NCI-H69 (cell line): Measurements from ENCODE around the gene CPNE8.

ENCODE experiments used
- DNase-seq: peaks from one replicate; lab custom pipeline; 2025; lab: John Stamatoyannopoulos, UW

CPNE8 gene

DNA sequence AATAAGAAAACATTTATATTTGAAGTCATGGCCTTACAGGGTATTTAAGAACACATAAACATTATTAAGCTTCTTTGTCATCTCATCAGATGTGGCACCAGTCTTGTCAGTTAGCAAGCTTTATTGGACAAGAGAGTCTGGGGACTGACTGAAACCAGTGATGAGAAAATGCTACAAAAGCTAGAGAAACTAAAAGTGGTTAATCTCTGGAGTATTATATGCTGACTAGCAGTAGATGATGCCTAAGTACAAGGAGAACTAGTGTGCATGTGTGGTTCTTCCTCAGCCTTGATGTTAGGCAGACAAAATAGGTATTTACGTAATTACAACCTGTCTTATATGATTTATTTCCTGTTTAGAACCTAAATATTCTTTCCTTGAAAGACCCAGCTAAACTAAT lies 176.5 kb downstream of the CPNE8 start:
- DNase-seq: no peak

DNA sequence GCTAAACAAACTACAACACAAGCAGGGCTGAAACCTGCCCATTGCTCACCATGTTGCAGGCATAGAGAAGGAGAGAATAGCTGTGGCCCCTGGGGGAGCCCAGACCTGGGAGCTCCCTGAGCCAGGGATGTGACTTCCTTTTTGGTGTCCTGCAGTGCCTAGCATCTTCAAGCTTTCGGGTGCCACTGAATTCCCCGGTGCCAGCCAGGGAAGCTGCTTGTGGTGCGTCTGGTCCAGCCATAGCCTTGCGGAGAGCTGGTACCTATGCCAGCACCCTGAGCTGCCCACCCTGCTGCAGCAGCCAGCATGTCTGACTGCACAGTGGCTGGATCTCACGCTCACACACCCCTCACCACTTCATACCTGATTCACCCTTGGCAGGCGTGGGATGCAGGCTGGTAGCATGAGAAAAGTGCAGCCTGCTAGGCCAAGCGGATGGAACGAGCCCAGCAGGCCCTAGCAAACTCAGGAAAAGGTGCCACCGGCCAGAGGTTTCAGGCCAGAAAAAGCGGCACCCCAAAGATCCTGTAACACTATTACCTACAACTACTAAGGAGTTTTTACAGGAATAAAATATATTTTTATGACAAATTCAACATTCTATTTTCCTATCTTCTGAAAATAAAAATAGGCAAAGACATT lies 183.7 kb downstream of the CPNE8 start:
- DNase-seq: no peak

DNA sequence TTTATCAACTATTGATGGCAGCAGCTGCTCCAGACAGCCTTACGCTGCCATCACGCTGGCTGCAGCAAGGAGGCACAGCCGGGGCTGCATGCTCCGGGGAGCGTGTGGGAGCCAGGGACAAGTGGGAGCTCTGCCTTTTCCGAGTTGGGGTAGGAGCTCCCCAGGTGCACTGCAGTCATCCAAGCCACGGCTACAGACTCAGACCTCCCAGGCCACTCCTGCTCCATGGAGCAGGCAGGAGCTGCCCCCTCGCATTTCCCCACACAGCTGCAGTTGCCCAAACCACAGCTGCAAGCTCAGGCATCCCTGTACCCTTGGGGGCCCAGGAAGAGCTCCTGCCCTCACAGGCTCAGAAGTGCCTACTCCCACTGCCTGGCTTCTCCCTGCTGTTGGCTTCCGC lies 184.7 kb downstream of the CPNE8 start:
- no peak for DNase-seq

DNA sequence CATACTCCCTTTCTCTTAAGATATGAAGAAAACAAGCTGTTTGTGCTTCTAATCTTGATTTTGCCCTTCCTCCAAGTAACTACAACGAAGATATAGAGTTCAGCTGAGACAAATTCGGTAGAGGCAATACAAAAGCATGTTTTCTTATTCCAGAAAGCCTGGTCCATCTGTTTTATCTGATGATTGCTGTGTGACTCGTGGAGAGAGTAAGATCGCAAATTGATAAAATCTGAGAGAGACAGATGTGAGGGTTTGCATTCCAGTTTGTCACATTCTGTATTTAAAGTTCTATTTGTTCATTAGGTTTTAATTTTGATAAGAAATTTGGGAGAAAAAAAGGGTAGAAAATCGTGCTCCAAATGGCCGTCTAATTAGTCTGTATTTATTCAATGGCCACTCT lies 192.1 kb downstream of the CPNE8 start:
- no peak for DNase-seq

DNA sequence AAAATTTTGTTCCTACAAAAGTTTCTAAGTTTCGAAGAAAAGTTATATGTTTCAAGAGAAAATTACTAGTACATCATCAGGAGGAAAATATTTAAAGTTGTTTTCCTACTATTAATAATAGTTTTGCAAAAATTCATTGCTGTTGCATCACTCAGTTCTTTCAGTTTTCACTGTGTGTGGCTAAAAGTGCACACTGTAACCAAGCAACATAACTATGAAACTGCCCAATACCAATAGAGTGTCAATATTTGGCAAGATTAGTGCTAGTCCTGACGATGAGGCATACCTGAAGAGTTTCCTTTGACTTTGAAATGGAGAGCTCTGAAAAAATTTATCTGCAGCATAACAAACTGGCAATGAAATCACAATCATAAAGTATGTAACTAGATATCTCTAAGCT lies 194.3 kb downstream of the CPNE8 start:
- DNase-seq: no peak

DNA sequence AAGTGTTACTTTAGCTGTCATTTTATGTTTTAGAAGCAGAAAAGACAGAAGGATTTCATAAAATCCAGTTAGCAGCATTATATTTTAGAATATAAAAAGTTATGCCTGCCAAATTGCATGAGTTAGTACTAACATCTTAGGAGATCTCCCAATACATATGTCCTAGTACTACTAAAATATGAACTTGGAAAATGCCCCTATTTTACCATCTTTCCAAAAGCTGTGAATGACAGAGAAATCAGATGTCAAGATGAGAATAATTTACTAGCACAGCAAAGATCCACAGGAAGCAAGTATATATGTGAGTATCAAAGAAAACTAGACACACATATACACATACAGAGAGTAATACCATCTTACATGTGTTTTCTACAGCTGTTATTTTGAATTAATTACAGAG lies 196.9 kb downstream of the CPNE8 start:
- no peak for DNase-seq

DNA sequence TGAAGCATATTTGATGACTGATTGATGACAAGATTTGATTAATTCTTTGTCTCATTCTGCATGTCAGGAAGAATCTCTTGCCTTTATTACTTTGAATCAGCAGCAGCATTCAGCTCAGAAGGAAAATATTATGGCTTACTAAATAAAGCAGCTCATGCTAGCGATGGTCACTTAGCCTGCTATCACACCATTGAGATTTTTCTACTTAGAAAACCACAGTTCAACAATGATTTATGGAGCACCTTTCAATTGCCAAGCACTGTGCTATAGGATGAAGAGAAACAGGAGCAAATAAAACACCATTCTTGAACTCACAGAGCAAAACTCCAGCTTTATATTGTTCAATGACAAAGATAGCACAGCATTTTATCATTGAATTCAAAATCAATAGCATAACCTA lies 197.7 kb downstream of the CPNE8 start:
- DNase-seq: no peak

DNA sequence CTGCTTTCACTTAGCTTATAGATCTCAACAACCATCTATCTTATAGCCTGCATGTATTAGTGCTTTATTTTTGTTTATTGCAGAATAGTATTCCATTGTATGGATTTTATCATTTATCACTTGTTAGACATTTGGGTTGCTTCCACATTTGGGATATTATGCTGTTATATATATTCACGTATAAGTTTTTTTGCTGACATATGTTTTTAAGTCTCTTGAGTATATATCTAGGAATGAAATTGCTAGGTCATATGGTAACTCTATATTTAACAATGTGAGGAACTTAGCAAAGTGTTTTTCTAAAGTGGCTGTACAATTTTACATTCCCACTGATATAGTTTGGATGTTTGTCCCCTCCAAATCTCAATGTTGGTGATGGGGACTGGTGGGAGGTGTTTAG lies 208.1 kb downstream of the CPNE8 start:
- no peak for DNase-seq

DNA sequence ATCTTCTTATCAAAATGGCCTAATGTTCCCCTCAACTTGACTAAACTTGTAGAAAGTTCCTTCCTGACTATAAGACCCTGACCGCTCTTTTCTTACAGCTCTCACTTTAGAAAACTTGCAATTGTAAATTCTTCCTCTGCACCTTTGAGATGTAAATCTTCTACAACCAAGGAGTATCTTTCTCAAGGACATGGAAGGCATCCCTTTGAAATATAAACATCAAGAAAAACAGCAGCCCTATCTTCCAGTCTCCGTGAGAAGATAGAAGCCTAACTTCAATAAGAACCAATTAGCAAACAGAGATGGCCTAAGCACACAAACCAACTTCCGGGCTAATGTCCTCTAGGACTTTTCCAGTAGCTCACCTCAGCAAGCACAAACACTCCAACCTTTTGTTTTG lies 210.3 kb downstream of the CPNE8 start:
- no peak for DNase-seq

DNA sequence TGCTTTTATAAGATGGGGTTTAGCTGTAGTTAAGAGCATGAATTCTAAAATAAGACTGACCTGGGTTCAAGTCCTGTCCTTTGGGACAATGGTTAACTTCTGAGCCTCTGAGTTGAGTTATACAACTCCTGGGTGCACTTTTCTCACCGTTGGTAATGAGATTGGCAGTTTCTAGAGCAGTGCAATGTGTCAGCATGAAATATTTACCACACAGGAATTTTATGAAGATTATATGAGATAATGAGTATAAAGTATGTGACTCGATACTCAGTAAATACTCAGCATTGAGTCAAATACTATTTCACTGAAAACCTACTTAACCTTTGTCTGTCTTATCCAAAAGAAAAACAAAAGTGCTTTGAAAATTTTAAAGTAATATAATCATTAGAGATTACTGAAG lies 214.2 kb downstream of the CPNE8 start:
- DNase-seq: no peak

DNA sequence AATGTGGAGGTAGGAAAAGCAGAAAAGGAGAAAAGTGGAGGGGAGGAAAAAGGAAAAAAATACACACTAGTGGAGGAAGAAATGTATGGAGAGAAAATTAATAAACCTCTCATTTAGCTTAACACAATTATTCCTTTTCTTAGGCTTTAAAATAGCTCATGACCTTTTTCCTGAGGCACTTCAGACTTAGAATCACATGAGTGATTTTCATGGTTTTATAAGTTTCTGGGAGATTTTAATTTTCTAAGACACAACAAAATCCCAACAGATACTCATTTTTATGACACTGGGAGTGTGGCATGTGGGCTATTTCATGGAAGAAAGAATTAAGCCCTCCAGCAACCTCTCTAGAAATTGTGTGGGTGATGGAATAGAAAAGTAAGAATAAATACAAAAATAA lies 214.7 kb downstream of the CPNE8 start:
- no peak for DNase-seq

DNA sequence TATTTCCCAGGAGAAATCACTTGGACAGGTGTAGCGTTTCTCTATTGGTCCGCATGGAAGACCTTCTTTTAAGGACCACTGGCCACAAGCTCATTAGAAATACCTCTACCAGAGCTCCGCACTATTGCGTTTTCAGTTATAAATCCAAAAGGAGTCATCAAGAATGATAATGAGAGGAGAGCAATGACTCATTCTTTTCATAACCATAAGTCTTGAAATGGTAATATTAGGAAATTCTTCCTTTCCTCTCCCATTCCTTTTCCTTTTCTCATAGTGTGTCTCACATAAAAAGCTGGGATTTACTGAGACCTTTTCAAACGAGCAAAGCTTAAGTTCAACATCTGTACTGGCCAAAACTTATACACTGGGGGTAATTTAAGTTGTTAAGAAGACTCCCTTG lies 215.7 kb downstream of the CPNE8 start:
- DNase-seq: no peak

DNA sequence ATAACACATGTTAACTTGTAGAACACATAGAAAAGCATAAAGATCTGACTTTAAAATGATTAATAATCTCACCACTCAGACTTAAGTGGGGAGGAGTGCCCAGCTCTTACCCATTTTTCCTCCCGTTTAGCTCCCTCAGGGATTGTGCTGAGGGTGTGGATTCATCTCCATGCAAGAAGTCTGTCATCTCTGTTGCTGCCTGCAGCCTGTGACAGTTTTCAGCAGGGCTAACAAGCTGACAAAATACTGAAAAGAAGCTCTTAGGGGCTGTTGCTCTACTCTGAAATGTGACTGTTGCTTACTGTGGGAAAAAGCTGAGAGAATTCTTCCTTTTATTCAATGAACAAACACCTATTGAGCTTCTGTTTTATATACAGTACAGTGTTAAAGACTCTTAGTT lies 216.2 kb downstream of the CPNE8 start:
- no peak for DNase-seq

DNA sequence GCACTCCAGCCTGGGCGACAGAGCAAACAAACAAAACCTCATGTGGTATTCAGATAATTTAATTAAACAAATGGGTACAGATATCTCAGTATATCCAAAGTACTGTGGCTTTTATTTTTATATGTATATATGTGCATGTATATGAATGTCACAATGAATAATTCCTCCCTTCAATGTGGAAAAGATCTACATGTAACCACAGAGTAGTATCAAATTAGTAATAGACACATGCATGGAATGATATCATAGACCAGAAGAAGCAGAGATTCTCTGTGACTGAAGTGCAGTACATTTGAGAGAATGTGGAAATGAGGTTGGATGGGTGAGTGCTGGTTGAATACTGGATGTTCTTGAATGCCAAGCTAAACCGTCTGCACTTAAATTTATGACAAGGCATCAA lies 222.9 kb downstream of the CPNE8 start:
- DNase-seq: no peak

DNA sequence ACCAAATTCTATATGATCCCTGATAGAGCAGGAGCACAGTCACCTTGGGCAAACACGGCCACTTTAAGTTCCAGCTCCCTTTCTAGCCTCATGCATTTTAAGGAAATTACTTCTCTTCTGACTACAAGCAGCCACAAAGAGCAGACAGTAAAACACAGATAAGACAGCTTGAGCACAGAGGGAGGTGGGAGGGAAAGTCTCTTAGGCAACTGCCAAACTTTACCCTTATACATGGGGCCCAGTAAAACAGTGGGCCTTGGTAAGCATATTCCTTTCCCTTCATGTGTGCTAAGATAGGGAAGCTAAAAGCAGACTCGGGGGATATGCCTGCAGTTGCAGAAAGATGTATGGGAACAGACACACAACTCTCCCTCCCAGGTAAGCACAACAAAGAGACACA lies 235.9 kb downstream of the CPNE8 start:
- DNase-seq: no peak

DNA sequence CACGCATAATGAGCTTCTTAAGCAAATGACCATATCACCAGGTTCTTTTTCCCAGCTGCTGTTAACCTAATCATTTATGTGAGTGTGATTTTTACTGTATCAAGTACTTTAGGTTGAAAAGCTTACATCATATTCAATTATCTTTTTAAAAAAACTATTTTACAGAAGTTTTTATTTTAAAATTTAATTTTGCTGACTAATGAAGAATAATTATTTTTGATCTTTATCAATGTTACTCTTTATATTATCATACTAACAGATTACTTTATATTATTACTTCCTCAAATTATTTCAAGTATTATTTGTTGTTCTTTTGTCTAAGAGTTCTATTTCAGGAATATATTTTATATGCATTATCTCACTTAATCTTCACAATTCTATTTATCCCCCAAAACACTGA lies 236.3 kb downstream of the CPNE8 start:
- no peak for DNase-seq

DNA sequence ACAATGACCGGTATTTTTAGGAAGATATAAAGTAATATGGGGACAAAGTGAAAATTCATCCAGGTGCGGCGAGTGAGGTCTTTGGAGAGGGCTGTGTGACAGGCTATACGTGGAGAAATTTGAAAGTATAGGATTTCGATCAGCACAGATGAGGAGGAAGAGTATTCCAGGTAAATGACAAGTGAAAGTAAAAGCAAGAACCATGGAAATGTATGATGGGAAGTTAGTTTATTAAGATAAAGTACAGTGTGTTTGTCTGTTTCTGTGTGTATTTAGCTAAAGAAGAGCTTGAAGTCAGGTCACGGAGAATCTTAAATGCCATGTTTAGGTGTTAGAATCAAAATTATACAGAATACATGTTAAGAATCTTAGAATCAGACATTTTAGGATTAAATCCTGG lies 239.0 kb downstream of the CPNE8 start:
- no peak for DNase-seq

DNA sequence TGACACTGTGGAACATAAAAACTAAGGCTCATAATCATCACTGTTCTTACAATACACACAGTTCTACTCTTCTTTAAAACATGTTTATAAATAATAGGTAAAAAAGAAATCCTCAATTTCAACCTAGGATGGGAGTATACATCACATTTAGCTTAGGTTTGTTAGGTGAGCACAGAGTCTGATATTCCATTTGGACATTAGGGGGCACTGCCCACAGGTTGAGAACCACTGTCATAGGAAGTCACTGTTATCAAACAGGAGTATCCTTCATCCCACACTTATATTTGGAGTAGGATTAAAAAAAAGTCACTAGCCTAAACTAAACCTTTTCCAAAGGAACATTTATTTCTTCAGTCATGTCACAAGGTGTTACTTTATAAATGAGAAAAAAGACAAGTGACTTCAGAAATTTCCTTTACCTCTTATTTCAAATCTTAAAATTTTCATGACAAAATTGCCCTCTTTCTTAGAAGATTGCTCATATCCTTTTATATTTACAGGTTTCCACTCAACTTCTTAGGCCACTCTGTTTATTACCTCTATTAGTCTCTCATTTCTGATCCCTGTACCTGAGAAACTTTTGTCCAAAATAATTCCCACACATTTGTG lies 240.6 kb downstream of the CPNE8 start:
- DNase-seq: no peak

DNA sequence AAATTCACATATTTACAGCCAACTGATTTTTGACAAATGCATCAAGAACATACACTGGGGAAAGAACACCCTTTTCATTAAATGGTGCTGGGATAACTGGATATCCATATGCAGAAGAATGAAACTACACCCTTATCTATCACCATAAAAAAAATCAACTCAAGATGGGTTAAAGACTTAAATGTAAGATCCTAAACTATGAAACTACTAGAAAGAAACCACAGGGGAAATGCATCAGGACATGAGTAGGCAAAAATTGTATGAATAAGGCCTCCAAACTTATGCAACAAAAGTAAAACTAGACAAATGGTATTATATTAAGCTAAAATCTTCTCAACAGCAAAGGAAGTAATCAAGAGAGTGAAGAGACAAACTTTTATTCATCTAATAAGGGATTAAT lies 242.6 kb downstream of the CPNE8 start:
- DNase-seq: no peak

DNA sequence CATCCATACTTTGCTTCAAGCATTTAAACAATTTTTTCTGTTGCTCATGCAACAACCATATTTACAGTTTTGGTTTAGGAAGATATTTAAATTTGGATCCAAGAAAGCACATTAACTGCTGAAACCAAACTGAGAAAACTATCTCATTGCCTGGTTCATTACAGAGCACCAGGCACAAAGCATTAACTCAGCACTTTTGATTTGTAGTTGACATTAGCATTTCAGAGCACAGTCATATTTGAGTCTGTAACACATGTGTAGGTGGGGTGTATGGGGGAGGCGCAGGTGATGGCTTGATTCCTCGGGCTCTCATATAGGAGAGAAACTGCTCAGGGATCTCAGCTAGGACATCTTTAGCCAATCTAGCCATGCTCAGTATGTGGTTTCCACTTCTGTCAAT lies 251.7 kb downstream of the CPNE8 start:
- DNase-seq: no peak

DNA sequence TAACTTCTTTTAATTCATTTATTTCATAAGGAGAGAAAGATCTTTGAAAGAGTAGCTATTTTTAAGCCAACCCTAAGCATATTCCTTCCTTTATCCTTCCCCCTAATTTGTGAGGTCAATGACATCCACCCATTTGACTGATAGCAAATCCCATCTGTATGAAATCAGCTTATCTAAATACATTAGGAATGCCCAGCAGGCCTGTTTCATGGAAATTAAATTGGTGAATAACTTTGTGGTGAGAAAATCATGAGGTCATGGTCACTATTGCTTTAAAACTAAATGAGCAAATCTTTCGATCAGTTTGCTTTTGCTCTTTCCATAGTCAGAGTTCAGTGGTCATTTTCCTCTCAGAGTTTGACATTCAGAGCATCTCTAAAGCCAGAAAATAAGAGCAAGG lies 256.6 kb downstream of the CPNE8 start:
- no peak for DNase-seq

DNA sequence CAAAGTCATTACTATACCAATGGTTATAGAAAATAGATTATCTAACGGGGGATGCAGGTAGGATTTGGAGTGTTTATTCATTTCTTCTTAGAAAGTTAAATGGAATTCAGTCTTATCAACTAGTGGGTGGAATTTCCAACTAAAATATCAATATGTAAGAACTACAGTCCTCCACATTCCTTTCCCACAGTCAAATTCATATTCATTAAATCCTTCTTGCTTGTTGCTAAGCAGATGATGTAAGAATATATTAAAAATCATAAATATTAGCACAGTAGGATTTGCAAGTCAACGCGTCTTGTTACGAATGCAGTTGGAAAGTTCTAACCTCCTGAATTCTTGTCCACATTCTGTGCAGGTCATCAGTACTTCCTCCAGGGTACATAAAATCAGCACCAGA lies 259.2 kb downstream of the CPNE8 start:
- no peak for DNase-seq

DNA sequence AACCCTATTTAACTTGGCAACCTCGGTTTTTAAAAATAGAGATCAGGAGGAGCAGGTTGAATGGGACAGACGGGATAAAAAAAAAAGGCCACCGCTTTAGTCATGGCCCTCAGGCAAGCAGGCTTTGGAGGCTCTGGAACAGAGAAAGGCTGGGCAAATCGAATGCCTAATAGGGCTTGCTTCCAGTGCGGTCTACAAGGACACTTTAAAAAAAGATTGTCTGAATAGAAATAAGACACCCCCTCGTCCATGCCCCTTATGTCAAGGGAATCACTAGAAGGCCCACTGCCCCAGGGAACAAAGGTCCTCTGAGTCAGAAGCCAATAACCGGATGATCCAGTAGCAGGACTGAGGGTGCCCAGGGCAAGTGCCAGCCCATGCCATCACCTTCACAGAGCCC lies 265.8 kb downstream of the CPNE8 start:
- no peak for DNase-seq

DNA sequence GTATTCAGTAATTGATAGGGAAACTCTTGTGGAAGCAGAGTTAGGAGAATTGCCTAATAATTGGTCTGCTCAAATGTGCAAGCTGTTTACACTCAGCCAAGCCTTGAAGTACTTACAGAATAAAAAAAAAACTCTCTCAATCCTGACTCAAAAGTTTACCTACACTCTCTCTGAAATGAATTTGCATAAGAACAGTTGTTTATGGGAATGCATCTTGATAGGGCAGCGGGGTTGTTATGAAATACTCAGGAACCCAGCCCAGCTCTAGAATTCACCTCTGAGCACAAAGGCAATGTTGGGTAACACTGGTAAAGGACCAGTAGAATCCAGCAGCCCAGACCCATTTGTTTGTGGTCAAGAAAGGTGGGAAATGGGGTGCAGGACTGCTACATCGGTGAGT lies 267.0 kb downstream of the CPNE8 start:
- DNase-seq: no peak

DNA sequence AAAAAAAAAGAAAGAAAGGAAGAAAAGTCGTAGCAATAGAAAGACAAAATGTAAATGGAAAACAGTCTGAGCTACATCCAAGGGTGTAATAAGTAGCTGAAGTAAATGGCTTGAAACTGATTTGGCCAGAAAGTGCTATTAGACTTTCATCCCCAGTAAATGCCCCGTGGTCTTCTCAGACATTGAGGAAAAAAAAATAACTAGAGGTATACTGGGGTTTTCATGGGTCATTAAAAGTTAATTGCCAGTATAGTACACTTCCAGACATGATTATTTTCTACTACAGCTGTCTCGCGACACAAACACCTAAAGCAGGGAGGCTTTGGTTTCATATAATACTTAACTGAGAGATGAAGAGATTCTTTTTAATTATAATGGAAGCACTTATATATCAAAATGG lies 271.9 kb downstream of the CPNE8 start:
- no peak for DNase-seq
